Right lobe of liver (tissue), 6 donors: ENCODE data around the gene PHF21B. TPM values are rescaled to one million over a fixed set of nuclear protein-coding genes. Genes with fewer than 3 reads are reported as not detected.

Experiments
- ATAC-seq, 4 donors: fragments of 200-7000 bp; cut with Tn5 transposase; one replicate each; pipeline ENCODE4 v1.9.1; 2020; ENCODE audit warnings: mild to moderate bottlenecking in 4 of 4, moderate library complexity in 4 of 4
- DNase-seq, 3 donors: peaks; one replicate each; pipeline ENCODE4 v3.0.0-alpha.2; 2020
- H3K27ac ChIP-seq, 3 donors: fragments of 200-600 bp; one replicate each; pipeline ENCODE4 v1.8.0; 2022
- H3K27me3 ChIP-seq, 2 donors: fragments of 200-600 bp; one replicate each; pipeline ENCODE4 v1.8.0; 2022
- H3K36me3 ChIP-seq, 4 donors: fragments of 200-600 bp; sonication (generic) in 1 of 4; one replicate each; pipeline versions ENCODE4 v1.5.1 to v1.8.0; 2017 to 2022; ENCODE audit warnings: control low read depth in 1 of 4
- H3K4me1 ChIP-seq, 4 donors: fragments of 200-600 bp; sonication (generic) in 1 of 4; one replicate each; pipeline versions ENCODE4 v1.5.1 to v1.8.0; 2017 to 2022; ENCODE audit warnings: control low read depth in 1 of 4
- H3K4me3 ChIP-seq, 3 donors: fragments of 200-600 bp; one replicate each; pipeline ENCODE4 v1.8.0; 2022
- H3K9me3 ChIP-seq, 4 donors: fragments of 200-600 bp; sonication (generic) in 1 of 4; one replicate each; pipeline versions ENCODE4 v1.5.1 to v1.8.0; 2017 to 2022; ENCODE audit warnings: control low read depth in 1 of 4
- CTCF ChIP-seq, 4 donors: fragments of 200-600 bp in 3 of 4; fragments of 450-650 bp in 1 of 4; IDR thresholded peaks; one replicate each; pipeline versions ENCODE4 v1.5.1 to v1.8.0; 2016 to 2022; ENCODE audit warnings: antibody characterized with exemption in 4 of 4, mild to moderate bottlenecking in 2 of 4
- POLR2A ChIP-seq: fragments of 450-650 bp; IDR thresholded peaks from one replicate; pipeline ENCODE4 v1.6.1; 2017; ENCODE audit warnings: antibody characterized with exemption, mild to moderate bottlenecking
- WGBS: methylation state at CpG from one replicate; pipeline ENCODE4 v1.1.6; 2018; ENCODE audit warnings: low coverage, low lambda C conversion rate; ENCODE audit not compliant: insufficient coverage; ENCODE audit errors: missing lambda C conversion rate; 5-methylcytosine and 5-hydroxymethylcytosine counted together
- intact Hi-C, 2 donors: fragments of 100-400 bp; cut with DNase I; formaldehyde crosslinking; loops; one replicate each; pipeline versions ENCODE4 v1.11.2 to v1.14.1; 2022
- total RNA-seq, 6 experiments: library from RNA; depleted of rRNA in 2 of 6; stranded (reverse); fragments of >200 nt in 2 of 6; fragmentation: NEBNext Ultra II Directional in 3 of 6; extraction: Animal tissue kit (Norgen Biotek cat#: 25700) in 3 of 6; gene quantifications; one replicate each; pipeline versions ENCODE4 v1.1.0 to v1.2.4, GENCODE V29; 2016 to 2023
- donor health status: DM: no; HTN: yes; CAD: no.
- donor health status: DM: no; HTN: no; CAD: no.
- donor health status: DM: no; HTN: no; CAD: no.
- donor health status: DM: no; HTN: yes; CAD: no.
- donor health status: DM: no; HTN: yes; CAD: no.

The PHF21B gene
- total RNA-seq, 6 experiments from 2014 or later = not detected

- 90% methylated on average over 5 of the region's 6 CpGs for WGBS
- ATAC-seq = no peak
- H3K36me3 ChIP-seq = no peaks in the 10 kb centered on the region
- TF ChIP-seq CTCF (IDR thresholded peaks at IDR 0.05) = no peak
- TF ChIP-seq POLR2A = no peak
- no peak overlapping the region for H3K4me3 ChIP-seq
- peaks cover 0 to 8% (median 0%) of the 10 kb centered on the region in 4 donors for H3K9me3 ChIP-seq
- H3K27me3 ChIP-seq = no peaks in the 10 kb centered on the region
- peak in 1 of 3 donors; percentile 29 for DNase-seq
- no peaks in the 10 kb centered on the region for H3K4me1 ChIP-seq
- H3K27ac ChIP-seq = no peak overlapping the region
- intact Hi-C loops = no loop called here
Observed at GRCh38 chr22:44898236-44898635, 111.6 kb downstream of the PHF21B start.

- ATAC-seq = no peak
- TF ChIP-seq CTCF (IDR thresholded peaks at IDR 0.05) (no peak), POLR2A (no peak)
- H3K9me3 ChIP-seq = no peaks in the 10 kb centered on the region
- H3K27me3 ChIP-seq = no peaks in the 10 kb centered on the region
- WGBS = 0% methylated on average over 1 of the region's 23 CpGs
- H3K4me1 ChIP-seq = no peaks in the 10 kb centered on the region
- H3K27ac ChIP-seq = no peak overlapping the region
- DNase-seq = peak in 1 of 3 donors; percentile 14
- no peaks in the 10 kb centered on the region for H3K36me3 ChIP-seq
- no peak overlapping the region for H3K4me3 ChIP-seq
- intact Hi-C loops = no loop called here
Observed at GRCh38 chr22:44895296-44896055, 114.3 kb downstream of the PHF21B start.

- DNase-seq (peak in 1 of 3 donors; percentile 38), ATAC-seq (no peak)
- intact Hi-C loops = no loop called here
- no peaks in the 10 kb centered on the region for H3K27me3 ChIP-seq
- H3K36me3 ChIP-seq = no peaks in the 10 kb centered on the region
- no peak overlapping the region for H3K27ac ChIP-seq
- no peaks in the 10 kb centered on the region for H3K4me1 ChIP-seq
- H3K4me3 ChIP-seq = no peak overlapping the region
- WGBS = 78% methylated on average over 8 of the region's 14 CpGs
- H3K9me3 ChIP-seq = no peaks in the 10 kb centered on the region
- no peak for TF ChIP-seq POLR2A
- no peak for TF ChIP-seq CTCF (IDR thresholded peaks at IDR 0.05)
Observed at GRCh38 chr22:44894782-44895181, 115.0 kb downstream of the PHF21B start.

GRCh38 chr22:44894321-44894720 lies 115.5 kb downstream of the PHF21B start:
- DNase-seq (peak in 1 of 3 donors; percentile 21), ATAC-seq (no peak)
- WGBS = 80% methylated on average over 6 of the region's 12 CpGs
- Histone ChIP-seq H3K36me3 (no peaks in the 10 kb centered on the region), H3K4me3 (no peak overlapping the region), H3K27me3 (no peaks in the 10 kb centered on the region), H3K4me1 (no peaks in the 10 kb centered on the region), H3K27ac (no peak overlapping the region), H3K9me3 (no peaks in the 10 kb centered on the region)
- TF ChIP-seq POLR2A (no peak), CTCF (IDR thresholded peaks at IDR 0.05) (no peak)
- intact Hi-C loops = no loop called here
